ENCODE data around the gene COA1.
"Not testable (repeated sequence)": the region's sequence is repeated elsewhere in the genome, so short reads cannot be mapped to it uniquely, and the experiment has no call there.

The COA1 gene

DNA sequence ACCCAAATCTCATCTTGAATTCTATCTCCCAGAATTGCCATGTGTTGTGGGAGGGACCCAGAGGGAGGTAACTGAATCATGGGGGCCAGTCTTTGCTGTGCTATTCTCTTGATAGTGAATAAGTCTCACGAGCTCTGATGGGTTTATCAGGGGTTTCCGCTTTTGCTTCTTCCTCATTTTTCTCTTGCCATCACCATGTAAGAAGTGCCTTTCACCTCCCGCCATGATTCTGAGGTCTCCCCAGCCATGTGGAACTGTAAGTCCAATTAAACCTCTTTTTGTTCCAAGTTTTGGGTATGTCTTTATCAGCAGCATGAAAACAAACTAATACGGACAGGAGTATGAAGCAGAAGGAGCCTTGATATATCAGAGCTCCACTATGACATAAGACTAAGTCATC lies 41.5 kb downstream of the COA1 start:
- not testable (repeated sequence) for H3K4me2 ChIP-seq (ENCODE audit: low read length, poor library complexity, severe bottlenecking); H3K27me3 ChIP-seq (ENCODE audit: control insufficient read depth in 1 of 2, insufficient read depth in 1 of 2, low read length in 2 of 2); H2AFZ ChIP-seq (ENCODE audit: low read depth, low read length); H3K14ac ChIP-seq (ENCODE audit: low read length in 2 of 2); H2BK12ac ChIP-seq (ENCODE audit: low read length in 2 of 2); H3K4ac ChIP-seq (ENCODE audit: low read depth in 1 of 2, low read length in 2 of 2); H2BK120ac ChIP-seq (ENCODE audit: low read depth, low read length); H2AK5ac ChIP-seq (ENCODE audit: low read length, severe bottlenecking); H2BK15ac ChIP-seq (ENCODE audit: low read depth, poor library complexity, severe bottlenecking); H4K8ac ChIP-seq (ENCODE audit: low read length); H3K4me1 ChIP-seq (ENCODE audit: control insufficient read depth, insufficient read depth, low read depth, low read length); H4K91ac ChIP-seq (ENCODE audit: low read length); H2BK5ac ChIP-seq (ENCODE audit: low read depth, low read length, poor library complexity, severe bottlenecking); H3K18ac ChIP-seq (ENCODE audit: low read depth in 1 of 2, low read length in 2 of 2); H3K9ac ChIP-seq (ENCODE audit: low read length); H3K27ac ChIP-seq (ENCODE audit: low read length, poor library complexity, severe bottlenecking); DNase-seq; H3K4me3 ChIP-seq (ENCODE audit: insufficient read depth in 1 of 2, low read depth in 1 of 2, low read length in 2 of 2); H3K9me3 ChIP-seq (ENCODE audit: control insufficient read depth, low read length); H3K23ac ChIP-seq (ENCODE audit: low read length in 2 of 2); H3K36me3 ChIP-seq (ENCODE audit: control insufficient read depth in 1 of 2, insufficient read depth in 2 of 2, low read depth in 1 of 2, low read length in 2 of 2)
- 100% methylated on average over 3 of the region's 4 CpGs for WGBS
- peaks cover 27% of the 10 kb centered on the region for H3K79me1 ChIP-seq (replicated peaks; ENCODE audit: low read length, poor library complexity, severe bottlenecking)

DNA sequence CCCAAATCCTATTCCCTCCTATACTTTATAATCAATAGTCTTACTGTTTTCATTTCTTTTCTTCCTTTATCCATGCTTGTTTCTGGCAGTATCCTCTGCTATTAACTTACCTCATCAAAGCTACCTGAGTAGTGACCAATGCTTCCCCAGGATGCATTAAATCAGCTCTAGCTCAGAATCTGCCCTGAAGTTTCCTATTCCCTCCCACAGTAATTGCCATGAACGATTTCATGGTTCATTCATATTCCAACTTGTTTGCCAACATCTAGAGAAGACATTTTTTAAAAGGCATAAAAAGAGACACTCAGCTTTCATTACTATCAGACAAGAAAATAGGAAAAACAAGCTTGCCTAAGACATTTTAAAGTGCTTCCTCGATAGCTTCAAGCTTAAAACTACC lies 42.3 kb downstream of the COA1 start:
- H3K9me3 ChIP-seq (ENCODE audit: control insufficient read depth, low read length), result no peaks in the 10 kb centered on the region
- H3K4me3 ChIP-seq (ENCODE audit: insufficient read depth in 1 of 2, low read depth in 1 of 2, low read length in 2 of 2), result no peak overlapping the region
- no peak overlapping the region for H4K8ac ChIP-seq (ENCODE audit: low read length)
- no peak overlapping the region for H3K4ac ChIP-seq (ENCODE audit: low read depth in 1 of 2, low read length in 2 of 2)
- H4K91ac ChIP-seq (ENCODE audit: low read length), result no peak overlapping the region
- no peak overlapping the region for H2BK15ac ChIP-seq (ENCODE audit: low read depth, poor library complexity, severe bottlenecking)
- H3K18ac ChIP-seq (ENCODE audit: low read depth in 1 of 2, low read length in 2 of 2), result no peak overlapping the region
- H3K36me3 ChIP-seq (ENCODE audit: control insufficient read depth in 1 of 2, insufficient read depth in 2 of 2, low read depth in 1 of 2, low read length in 2 of 2), result no peaks in the 10 kb centered on the region
- no peak overlapping the region for H3K9ac ChIP-seq (ENCODE audit: low read length)
- no peak overlapping the region for H2BK120ac ChIP-seq (ENCODE audit: low read depth, low read length)
- H3K4me2 ChIP-seq (ENCODE audit: low read length, poor library complexity, severe bottlenecking), result no peak overlapping the region
- no peaks in the 10 kb centered on the region for H3K27me3 ChIP-seq (ENCODE audit: control insufficient read depth in 1 of 2, insufficient read depth in 1 of 2, low read length in 2 of 2)
- no peak overlapping the region for H2AFZ ChIP-seq (ENCODE audit: low read depth, low read length)
- no peak overlapping the region for H3K14ac ChIP-seq (ENCODE audit: low read length in 2 of 2)
- no peak overlapping the region for H2BK5ac ChIP-seq (ENCODE audit: low read depth, low read length, poor library complexity, severe bottlenecking)
- H3K27ac ChIP-seq (ENCODE audit: low read length, poor library complexity, severe bottlenecking), result no peak overlapping the region
- no peak overlapping the region for H3K23ac ChIP-seq (ENCODE audit: low read length in 2 of 2)
- no peak overlapping the region for H2BK12ac ChIP-seq (ENCODE audit: low read length in 2 of 2)
- H3K79me1 ChIP-seq (replicated peaks; ENCODE audit: low read length, poor library complexity, severe bottlenecking), result peaks cover 23% of the 10 kb centered on the region
- WGBS, result 94% methylated on average over 1 of the region's 2 CpGs
- H2AK5ac ChIP-seq (ENCODE audit: low read length, severe bottlenecking), result no peak overlapping the region
- H3K4me1 ChIP-seq (ENCODE audit: control insufficient read depth, insufficient read depth, low read depth, low read length), result peaks cover 3% of the 10 kb centered on the region
- no peak for DNase-seq

DNA sequence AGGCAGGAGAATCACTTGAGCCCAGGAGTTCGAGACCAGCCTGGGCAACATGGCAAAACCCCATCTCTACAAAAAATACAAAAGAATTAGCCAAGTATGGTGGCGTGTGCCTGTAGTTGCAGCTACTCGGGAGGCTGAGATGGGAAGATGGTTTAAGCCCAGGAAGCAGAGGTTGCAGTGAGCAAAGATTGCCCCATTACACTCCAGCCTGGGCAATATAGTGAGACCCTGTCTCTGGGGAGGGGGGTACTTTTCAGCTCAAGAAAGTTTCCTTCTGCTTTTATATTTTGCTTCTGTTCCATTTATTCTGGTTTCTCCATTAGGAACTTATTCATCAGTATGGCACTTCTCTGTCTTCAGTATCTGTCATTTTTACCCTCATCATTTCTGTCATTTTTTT lies 48.6 kb downstream of the COA1 start:
- Histone ChIP-seq H4K91ac (ENCODE audit: low read length) (no peak overlapping the region), H3K4me2 (ENCODE audit: low read length, poor library complexity, severe bottlenecking) (no peak overlapping the region), H2BK5ac (ENCODE audit: low read depth, low read length, poor library complexity, severe bottlenecking) (no peak overlapping the region), H4K8ac (ENCODE audit: low read length) (no peak overlapping the region), H2BK120ac (ENCODE audit: low read depth, low read length) (no peak overlapping the region), H3K27me3 (ENCODE audit: control insufficient read depth in 1 of 2, insufficient read depth in 1 of 2, low read length in 2 of 2) (no peaks in the 10 kb centered on the region), H3K4me3 (ENCODE audit: insufficient read depth in 1 of 2, low read depth in 1 of 2, low read length in 2 of 2) (no peak overlapping the region), H3K27ac (ENCODE audit: low read length, poor library complexity, severe bottlenecking) (no peak overlapping the region), H3K23ac (ENCODE audit: low read length in 2 of 2) (no peak overlapping the region), H3K9ac (ENCODE audit: low read length) (no peak overlapping the region), H3K4me1 (ENCODE audit: control insufficient read depth, insufficient read depth, low read depth, low read length) (no peaks in the 10 kb centered on the region), H3K18ac (ENCODE audit: low read depth in 1 of 2, low read length in 2 of 2) (no peak overlapping the region), H3K79me1 (replicated peaks; ENCODE audit: low read length, poor library complexity, severe bottlenecking) (peaks cover 15% of the 10 kb centered on the region), H3K9me3 (ENCODE audit: control insufficient read depth, low read length) (no peaks in the 10 kb centered on the region), H3K4ac (ENCODE audit: low read depth in 1 of 2, low read length in 2 of 2) (no peak overlapping the region), H2AFZ (ENCODE audit: low read depth, low read length) (no peak overlapping the region), H2AK5ac (ENCODE audit: low read length, severe bottlenecking) (no peak overlapping the region), H2BK12ac (ENCODE audit: low read length in 2 of 2) (no peak overlapping the region), H3K14ac (ENCODE audit: low read length in 2 of 2) (no peak overlapping the region), H2BK15ac (ENCODE audit: low read depth, poor library complexity, severe bottlenecking) (no peak overlapping the region), H3K36me3 (ENCODE audit: control insufficient read depth in 1 of 2, insufficient read depth in 2 of 2, low read depth in 1 of 2, low read length in 2 of 2) (no peaks in the 10 kb centered on the region)
- no peak for DNase-seq
- WGBS, result 86% methylated on average over 2 of the region's 3 CpGs

GRCh38 chr7:43679210-43680068 lies 49.9 kb downstream of the COA1 start:
- H2AFZ ChIP-seq (ENCODE audit: low read depth, low read length), result no peak overlapping the region
- H2BK15ac ChIP-seq (ENCODE audit: low read depth, poor library complexity, severe bottlenecking), result no peak overlapping the region
- no peak overlapping the region for H3K14ac ChIP-seq (ENCODE audit: low read length in 2 of 2)
- WGBS, result 88% methylated on average over 1 of the region's 4 CpGs
- no peak overlapping the region for H4K91ac ChIP-seq (ENCODE audit: low read length)
- no peak overlapping the region for H2BK12ac ChIP-seq (ENCODE audit: low read length in 2 of 2)
- peaks cover 11% of the 10 kb centered on the region for H3K79me1 ChIP-seq (replicated peaks; ENCODE audit: low read length, poor library complexity, severe bottlenecking)
- H4K8ac ChIP-seq (ENCODE audit: low read length), result no peak overlapping the region
- H3K27ac ChIP-seq (ENCODE audit: low read length, poor library complexity, severe bottlenecking), result no peak overlapping the region
- H2AK5ac ChIP-seq (ENCODE audit: low read length, severe bottlenecking), result no peak overlapping the region
- H3K4me3 ChIP-seq (ENCODE audit: insufficient read depth in 1 of 2, low read depth in 1 of 2, low read length in 2 of 2), result no peak overlapping the region
- H3K4ac ChIP-seq (ENCODE audit: low read depth in 1 of 2, low read length in 2 of 2), result no peak overlapping the region
- H3K9me3 ChIP-seq (ENCODE audit: control insufficient read depth, low read length), result no peaks in the 10 kb centered on the region
- H3K4me2 ChIP-seq (ENCODE audit: low read length, poor library complexity, severe bottlenecking), result no peak overlapping the region
- H2BK120ac ChIP-seq (ENCODE audit: low read depth, low read length), result no peak overlapping the region
- DNase-seq, result no peak
- H3K9ac ChIP-seq (ENCODE audit: low read length), result no peak overlapping the region
- no peaks in the 10 kb centered on the region for H3K36me3 ChIP-seq (ENCODE audit: control insufficient read depth in 1 of 2, insufficient read depth in 2 of 2, low read depth in 1 of 2, low read length in 2 of 2)
- no peak overlapping the region for H2BK5ac ChIP-seq (ENCODE audit: low read depth, low read length, poor library complexity, severe bottlenecking)
- H3K18ac ChIP-seq (ENCODE audit: low read depth in 1 of 2, low read length in 2 of 2), result peak overlapping the region in 1 of 2 experiments; percentile 17
- H3K23ac ChIP-seq (ENCODE audit: low read length in 2 of 2), result no peak overlapping the region
- no peaks in the 10 kb centered on the region for H3K4me1 ChIP-seq (ENCODE audit: control insufficient read depth, insufficient read depth, low read depth, low read length)
- H3K27me3 ChIP-seq (ENCODE audit: control insufficient read depth in 1 of 2, insufficient read depth in 1 of 2, low read length in 2 of 2), result no peaks in the 10 kb centered on the region

All from mesenchymal stem cell (in vitro differentiated cells and primary cell).